AG20443 (cell line): ENCODE data around the gene NT5E.
A peak's percentile ranks its signal among the peaks of the same experiment; 100 is the strongest.
"Not testable (repeated sequence)": the region's sequence is repeated elsewhere in the genome, so short reads cannot be mapped to it uniquely, and the experiment has no call there.

Experiments
- DNase-seq: peaks from one replicate; pipeline ENCODE4 v3.0.0; 2012; ENCODE audit warnings: low spot score, mixed read lengths

Gene NT5E

DNA sequence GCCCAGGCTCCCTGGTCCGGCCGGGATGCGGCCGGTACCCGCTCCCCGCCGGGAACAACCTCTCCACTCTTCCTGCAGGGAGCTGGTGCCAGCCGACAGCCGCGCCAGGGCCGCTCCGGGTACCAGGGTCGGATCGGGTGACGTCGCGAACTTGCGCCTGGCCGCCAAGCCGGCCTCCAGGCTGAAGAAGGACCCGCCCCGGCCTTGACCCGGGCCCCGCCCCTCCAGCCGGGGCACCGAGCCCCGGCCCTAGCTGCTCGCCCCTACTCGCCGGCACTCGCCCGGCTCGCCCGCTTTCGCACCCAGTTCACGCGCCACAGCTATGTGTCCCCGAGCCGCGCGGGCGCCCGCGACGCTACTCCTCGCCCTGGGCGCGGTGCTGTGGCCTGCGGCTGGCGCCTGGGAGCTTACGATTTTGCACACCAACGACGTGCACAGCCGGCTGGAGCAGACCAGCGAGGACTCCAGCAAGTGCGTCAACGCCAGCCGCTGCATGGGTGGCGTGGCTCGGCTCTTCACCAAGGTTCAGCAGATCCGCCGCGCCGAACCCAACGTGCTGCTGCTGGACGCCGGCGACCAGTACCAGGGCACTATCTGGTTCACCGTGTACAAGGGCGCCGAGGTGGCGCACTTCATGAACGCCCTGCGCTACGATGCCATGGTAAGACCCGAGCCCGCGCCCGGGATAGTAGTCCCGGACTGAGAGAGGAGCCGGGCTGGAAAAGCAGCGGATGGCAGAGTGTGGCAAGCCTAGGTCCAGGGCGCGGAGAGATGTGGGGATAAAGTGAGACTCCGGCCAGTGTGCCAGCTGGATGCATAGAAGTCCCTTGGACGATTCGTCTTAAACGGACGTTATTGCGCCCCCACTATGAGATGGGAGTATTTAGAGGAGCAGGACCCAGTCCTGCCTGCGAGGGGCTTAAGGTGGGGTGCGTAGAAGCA is at the start of gene NT5E:
Gene NT5E, plus strand, starts transcription at position 266 of the 942 bp plus-strand sequence. Its CDS starts 57 bp downstream, at position 323.
- DNase-seq = peak; percentile 92

DNA sequence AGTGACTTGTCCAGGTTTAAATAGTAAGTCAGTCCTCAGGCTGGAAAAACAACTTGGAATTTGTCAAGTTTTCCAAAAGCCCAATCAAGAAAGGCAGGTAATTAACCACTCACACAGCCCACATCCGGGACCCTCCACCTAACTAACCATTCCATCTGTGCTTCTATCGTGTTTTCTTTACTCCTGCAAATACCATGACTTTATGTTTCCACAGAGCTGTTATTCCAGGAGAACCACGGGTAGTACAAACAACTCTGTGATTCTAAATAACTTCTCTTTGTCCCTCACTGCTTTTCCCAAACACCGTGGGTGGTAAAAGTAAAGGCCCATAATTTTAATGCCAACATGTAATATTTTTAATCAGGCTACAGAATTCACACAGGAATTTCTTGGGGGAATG is 49.6 kb upstream of the NT5E start:
- no peak for DNase-seq

DNA sequence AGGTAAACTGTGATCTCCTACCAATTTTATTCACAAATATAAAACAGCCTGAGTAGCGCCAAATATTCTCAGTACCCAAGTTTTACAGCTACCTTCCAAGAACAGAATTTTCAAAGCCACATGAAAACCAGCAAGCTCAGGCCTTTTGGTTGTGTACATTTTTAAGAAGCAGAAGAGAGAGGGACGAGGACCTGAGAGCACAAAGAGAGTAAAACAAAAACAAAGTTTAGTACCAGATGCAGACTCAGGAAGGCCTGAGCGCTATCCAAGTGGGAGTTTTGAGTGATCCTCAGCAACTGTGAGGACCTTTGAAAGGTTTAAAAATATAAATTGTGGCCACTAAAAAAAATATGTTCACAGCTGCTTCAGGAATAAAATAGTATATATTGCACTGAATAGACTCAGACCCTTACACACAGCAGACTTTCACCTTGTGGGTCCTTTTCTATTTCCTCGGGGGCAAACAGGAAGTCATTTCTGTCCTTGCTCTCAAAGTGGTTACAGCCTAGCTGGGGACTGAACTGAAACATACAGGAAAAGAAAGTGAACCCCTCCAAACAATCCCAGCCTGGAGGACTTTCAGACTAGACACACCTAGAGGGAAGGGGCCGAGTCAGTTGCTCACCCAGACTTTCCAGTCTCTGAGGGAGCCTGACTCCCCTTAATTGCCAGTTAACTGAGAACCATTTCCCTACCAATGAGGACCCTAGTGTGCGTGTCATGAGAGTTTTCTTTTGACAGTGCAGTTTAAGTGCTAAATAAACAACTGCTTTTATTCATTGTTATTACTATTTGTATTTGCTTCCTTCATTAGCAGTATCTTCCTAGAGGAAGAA is 48.5 kb upstream of the NT5E start:
- DNase-seq = no peak

DNA sequence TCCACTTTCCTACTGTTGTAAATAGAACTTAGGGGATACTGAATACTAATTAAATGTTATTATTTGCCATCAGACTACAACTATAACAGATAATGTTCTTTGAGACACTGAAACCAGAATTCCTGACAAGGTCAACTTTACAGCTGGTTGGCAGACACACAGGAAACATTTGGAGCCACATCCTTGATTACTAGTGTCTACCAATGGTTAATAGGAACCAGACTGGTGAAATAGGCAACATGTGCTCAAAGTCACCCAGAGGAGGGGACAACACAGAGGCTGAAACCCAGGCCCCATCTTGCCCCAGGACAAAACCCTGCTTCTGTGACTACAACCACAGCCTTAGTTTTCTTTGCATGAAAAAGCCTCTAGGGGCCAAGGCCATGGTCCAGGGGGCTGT is 47.8 kb upstream of the NT5E start:
- DNase-seq = no peak

DNA sequence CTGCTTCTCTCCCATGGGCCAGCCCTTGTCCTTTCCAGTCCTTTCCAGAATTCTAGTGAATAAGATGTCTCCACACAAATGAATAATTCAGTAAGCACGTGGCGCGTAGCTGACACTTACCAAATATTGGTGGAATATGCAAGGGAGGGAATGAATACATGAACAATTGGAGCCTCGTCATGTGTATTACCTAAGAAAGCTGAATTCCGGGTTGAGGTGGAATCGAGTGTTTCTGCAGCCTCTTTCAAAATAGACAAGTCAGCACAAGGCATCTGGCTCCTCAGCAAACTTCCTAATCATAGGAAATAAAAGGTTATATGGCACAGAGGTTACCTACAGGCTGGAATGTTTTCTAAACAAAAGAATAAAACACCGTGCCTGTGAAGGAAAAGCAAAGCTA is 47.0 kb upstream of the NT5E start:
- no peak for DNase-seq

DNA sequence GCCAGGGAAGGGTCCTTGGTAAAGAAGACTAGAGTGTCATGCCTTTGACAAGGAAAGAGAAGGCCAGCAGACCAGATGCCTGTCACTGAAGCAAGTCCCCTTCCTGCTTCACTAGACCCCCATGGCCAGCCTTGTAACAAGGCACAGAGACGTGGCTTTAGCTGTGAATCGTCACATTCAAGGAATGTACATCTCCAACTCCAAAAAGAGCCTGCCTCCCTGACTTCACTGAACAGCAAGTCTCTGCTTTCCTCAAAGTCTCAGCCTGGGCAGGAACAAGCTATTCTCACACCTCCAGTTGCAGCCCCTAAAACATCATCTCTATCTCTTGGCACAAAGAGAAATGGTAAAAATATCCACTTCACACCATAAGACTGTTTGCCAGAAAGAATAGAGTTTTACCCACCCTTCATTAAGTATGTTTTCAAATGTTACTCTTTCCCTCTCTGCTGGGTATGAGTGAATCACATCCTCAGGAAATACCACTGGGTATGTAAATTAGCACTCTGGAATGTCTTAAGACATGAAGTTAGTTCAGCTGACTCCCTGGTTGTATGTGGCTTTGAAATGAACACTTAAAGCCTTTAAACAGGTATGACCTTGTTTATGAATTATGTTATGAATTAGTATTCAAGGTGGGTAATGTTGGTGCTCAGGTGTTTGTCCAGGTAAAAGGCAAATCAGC is 46.4 kb upstream of the NT5E start:
- peak; percentile 79 for DNase-seq

DNA sequence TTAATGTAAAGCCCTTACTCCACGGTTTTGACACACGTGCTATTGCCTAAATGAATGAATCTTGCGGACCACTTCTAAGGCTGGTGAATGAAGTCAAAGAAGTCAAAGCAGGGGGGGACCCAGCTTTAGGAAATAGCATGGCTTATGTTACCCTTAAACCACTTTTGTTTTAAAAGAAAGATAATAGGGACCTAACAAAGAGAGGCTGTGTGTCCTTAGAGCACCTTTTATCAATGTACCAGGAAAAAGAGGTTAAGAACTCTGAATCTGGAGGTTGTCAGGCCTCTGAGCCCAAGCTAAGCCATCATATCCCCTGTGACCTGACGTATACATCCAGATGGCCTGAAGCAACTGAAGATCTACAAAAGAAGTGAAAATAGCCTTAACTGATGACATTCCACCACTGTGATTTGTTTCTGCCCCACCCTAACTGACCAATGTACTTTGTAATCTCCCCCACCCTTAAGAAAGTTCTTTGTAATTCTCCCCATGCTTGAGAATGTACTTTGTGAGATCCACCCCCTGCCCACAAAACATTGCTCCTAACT is 45.8 kb upstream of the NT5E start:
- DNase-seq = not testable (repeated sequence)

DNA sequence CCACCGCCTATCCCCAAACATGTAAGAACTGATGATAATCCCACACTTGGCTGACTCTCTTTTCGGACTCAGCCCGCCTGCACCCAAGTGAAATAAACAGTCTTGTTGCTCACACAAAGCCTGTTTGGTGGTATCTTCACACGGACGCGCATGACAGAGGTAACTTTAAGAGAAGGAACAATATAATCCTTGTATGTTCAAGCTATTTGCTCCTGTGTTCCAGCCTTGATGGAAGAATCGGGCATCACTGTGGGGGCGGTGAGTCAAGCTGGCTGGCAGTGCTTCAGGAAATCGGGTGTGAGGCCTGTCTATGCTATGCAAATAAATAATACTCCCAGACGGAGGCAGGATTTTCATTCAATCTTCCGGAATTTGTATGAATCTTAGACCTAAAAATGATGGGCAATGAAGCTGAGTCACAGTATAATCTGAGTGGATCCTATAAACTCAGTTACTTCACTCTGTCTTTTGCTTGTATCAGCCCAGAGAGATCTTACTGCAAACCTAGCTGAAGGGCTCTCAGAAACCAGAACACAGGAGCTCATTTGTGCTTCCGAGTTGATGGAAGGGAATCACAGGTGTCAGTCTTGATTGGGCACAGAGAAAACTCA is 45.2 kb upstream of the NT5E start:
- DNase-seq = peak; percentile 83

DNA sequence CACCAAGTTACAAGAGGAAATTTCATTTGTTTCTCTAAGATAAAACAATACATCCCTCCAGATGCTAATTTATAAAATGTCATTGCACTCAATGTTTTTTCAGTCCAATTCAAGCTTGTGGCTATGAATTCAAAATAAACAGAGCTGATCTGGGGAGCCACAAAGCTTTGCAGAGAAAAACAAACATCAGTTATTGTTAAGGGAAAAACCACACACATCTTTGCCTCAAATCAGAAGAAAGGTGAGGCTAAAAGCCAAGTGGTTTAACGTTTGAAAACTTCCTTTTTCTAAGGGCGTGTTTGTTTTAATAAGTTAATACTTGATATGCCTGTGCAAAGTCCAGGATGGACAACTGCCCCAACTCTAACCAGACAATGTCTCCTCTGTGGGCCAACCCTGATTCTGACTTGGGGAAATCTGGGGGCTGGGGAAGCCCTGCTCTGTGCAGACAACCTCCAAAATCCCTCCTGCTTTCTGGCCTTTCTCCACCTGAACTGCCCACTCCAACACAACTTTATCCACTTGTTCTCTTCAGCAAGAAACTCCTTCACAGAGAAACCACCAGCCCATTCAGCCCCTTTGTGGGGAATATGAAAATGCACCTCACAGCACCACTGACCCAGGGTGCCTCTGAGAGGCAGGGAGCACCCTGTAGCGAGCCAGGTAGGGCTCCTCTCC is 44.6 kb upstream of the NT5E start:
- DNase-seq = no peak

DNA sequence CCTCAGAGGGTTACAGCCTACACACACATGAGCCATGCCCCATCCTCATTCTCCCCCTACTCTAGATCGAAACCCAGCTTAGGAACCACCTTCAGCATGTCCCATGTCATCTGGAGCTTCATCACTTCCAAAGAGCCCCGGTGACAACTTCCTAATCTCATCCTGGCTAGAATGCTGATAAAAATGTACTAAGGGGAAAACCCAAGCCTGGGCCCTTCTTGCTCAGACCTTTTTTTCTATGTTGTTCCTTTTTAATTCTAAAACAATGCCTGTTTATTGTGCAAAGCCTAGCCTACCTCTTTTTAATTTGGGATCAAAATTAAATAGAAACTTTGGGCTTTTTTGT is 44.1 kb upstream of the NT5E start:
- no peak for DNase-seq

DNA sequence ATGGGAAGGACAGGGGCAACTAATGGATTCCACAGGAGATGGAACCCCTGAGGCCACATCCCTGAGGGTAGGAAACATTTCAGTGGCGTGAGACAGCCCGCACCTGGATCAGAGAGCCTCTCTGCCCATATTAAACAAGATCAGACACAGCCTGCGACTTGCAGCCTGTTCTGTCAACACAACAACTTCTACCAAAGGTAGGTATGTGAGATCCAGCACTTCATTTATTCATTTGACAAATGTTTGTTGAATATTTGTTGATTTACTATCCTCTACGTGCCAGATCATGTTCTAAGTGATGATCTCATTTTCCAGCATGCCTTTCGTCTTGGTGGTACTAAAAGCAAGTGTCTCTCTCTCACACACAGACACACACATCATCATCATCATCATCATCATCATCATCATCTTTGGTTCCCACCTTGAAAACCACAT is 43.2 kb upstream of the NT5E start:
- no peak for DNase-seq

DNA sequence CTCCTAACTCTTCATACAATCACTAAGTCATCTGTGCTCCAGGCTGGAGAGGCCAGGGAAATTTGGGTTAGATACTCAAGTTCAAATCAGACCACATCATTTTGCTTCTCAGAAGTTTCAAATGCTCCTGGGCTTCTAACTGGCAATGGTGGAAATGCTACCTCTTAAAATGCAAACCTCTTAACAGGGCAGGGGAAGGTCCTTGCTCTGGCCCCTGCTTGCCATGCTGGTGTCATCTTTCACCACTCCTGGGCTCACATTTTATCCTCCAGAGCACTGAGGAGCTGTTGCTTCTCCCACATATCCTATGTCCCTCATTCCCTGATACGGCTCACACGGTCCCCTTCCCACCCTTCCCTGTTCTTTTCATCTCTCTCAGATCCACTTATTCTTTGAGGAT is 41.8 kb upstream of the NT5E start:
- DNase-seq = no peak

DNA sequence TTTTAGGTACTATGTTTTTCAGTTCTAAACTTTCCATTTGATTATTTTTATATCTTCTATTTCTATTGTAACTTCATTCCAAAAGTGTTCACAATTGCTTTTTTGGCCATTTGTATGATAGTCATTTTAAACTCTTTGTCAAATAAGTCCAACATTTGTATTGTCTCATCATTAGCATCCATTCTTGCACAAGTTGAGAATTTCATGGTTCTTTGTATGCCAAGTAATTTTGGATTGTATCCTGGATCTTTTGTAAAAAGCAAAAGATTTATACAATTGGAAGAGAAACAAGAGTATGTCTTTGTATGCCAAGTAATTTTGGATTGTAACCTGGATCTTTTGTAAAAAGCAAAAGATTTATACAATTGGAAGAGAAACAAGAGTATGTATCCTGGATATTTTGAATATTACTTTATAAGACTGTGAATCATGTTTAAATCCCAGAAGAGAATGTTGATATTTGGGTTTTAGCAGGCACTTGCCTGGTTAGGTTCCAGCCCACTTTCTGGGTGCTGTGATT is 36.9 kb upstream of the NT5E start:
- DNase-seq = no peak

DNA sequence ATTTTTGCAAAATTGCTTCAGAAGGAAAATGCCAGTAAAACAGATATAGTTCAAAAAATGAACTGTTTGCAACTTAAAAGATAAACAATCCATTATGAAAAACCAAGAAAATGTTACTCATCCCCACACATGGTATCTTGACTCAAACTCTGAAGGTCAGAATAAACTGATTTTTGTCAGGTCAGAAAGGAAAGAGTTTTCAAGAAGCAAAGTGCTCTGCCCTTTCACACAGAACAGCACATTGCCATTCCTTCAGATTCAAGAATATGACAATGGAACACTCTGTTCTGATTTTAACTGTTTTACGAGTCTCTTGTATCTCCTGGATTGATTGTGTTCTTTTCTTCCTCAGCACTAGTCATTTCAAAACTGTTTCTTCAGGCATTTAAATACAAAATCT is 33.8 kb upstream of the NT5E start:
- no peak for DNase-seq

DNA sequence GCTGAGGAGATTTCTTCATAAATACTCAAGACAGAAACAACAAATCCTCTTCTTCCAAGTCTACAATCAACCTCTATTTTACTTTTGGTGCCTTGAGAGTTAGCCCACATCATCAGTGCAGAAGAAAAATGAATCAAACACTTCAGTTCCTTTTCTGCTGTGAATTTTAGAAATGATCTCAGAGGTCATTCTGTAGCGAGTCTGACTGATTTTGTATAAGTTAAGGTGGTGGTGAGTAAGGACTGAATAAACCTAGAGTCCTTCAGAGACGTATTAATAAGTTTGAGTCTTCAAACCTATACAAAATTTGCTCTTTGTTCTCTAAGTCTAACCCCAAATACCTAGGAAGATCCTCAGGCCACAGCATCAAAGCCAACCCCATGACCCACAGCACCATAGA is 33.1 kb upstream of the NT5E start:
- no peak for DNase-seq

DNA sequence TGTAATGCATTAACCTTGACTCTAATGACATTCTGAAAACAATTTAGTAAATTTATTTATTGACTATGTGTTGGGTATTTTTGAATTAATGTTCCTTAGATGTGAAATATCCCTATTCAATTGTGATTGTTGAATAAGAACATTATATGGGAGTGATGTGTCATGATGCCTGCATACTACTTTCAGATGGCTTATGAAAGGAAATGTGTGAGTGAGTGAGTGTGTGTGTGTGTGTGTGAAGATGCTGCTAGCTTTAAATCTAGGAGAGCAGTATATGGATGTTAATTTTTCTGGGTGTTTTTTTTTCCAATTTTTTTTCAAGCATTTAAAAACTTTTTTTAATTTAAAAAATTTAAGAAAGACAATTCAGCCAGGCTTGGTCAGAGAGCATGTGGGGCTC is 32.5 kb upstream of the NT5E start:
- DNase-seq = no peak

DNA sequence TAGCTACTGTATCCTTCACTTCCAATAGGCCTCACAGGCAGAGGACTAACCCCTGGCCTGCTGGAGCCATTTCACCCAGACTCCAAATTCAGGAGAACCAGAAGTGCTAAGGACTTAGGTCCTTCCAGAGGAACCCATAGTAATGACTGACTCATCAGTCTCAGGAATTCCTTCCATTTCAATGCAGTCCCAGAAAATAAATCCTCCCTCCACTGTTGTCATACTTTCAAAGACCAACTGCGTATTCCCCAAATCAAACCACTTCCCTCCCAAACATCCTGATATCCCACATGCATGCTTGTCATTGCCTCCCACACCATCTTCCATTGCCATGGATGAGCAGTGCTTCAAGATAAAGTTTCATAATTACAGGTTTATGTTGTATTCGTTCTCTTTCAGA is 31.8 kb upstream of the NT5E start:
- peak; percentile 53 for DNase-seq

DNA sequence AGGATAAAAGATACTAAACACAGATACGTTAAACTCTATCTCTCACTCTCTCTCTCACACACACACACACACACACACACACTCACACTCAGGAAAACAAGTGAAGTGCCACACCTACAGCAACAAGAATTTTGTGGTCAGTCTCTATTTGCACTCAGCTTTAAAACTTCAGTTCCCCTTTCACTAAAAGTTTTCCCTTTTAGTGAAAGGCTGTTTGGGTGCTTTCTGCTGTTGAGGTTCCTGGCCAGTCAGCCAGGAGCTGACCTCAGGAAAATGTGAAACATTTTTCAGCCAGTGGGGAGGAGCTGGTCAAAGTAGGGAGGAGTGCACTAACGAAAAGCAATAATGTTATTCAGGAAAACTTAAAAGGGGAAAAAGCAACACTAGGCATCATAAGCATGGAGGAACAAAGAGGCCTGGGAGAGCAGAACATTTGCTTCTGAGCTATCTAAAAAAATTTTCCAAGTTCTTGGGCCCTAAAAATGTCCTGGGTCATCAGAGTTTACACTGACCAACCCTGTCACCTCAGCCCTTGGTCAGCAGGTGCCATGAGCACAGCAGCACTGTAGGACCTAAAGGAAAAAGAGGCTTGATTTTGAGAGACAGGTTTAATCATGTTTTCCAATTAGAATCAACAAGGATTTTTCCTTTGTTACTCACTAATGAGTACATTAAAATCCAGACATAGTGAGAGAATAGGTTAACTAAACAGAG is 30.7 kb upstream of the NT5E start:
- DNase-seq = peak; percentile 53

DNA sequence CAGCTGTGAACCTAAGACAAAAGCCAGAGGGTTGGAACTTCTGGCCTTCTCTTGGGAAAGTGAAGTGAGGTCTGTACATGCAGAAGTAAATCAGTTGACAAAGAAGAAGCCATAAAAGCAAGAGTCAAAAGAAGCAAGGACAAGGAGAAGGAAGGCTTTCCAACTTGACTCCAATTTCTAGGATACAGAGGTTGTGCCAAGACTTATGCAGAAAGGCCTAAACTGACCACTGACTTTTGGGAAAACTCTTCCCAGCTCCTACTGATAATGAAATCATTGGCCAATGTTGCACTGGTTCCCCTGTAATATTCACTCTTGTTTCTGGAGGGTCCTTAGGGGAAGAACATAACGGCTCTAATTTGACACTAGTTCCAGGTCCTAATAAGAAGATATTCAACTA is 29.3 kb upstream of the NT5E start:
- no peak for DNase-seq

DNA sequence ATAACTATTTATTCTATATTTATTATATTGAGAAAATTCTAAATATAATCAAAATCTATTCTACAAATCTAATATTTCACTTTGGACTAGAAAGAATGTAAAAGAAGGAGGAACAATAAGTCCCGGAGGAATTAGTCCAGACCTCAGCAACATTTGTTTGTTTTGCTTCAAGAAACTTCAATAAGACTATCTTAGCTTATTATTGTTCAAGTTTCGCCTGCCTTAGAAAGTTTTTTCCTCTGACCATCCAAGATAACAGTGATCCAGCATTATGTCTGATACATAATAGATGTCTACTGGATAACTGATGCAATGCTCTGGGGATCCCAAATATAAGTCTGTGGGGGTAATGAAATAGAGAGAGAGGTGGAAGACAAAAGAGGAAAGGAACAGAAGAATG is 28.7 kb upstream of the NT5E start:
- DNase-seq = no peak
